PFSK-1 (cell line): ENCODE data around the gene ZNF891.
A peak's percentile ranks its signal among the peaks of the same experiment; 100 is the strongest.

Source experiments
- FOXP2 ChIP-seq: optimal IDR thresholded peaks from 2 replicates; pipeline ENCODE3; 2011; ENCODE audit warnings: borderline replicate concordance, control low read depth, inconsistent platforms; ENCODE audit not compliant: insufficient read depth; ENCODE audit errors: extremely low read length, extremely low read depth
- POLR2AphosphoS5 ChIP-seq: IDR thresholded peaks from 2 replicates; pipeline ENCODE4 v1.6.1; 2012; ENCODE audit warnings: low read depth, mild to moderate bottlenecking, control low read depth, low read length, moderate library complexity
- SIN3A ChIP-seq: IDR thresholded peaks from 2 replicates; pipeline ENCODE4 v1.6.1; 2012; ENCODE audit warnings: mild to moderate bottlenecking, low read length, moderate library complexity, borderline replicate concordance; ENCODE audit not compliant: insufficient read depth
- TAF1 ChIP-seq: IDR thresholded peaks from 2 replicates; pipeline ENCODE4 v1.6.1; 2012; ENCODE audit warnings: low read length, control low read depth, borderline replicate concordance; ENCODE audit not compliant: insufficient read depth
- TF ChIP-seq, protein P1 (sequence below), 2 experiments: IDR thresholded peaks; 2 replicates each; pipeline versions ENCODE4 v1.6.1 to v1.8.0; 2011 to 2012; ENCODE audit warnings: low read depth in 2 of 2, low read length in 2 of 2, control low read depth in 1 of 2, inconsistent platforms in 1 of 2, mild to moderate bottlenecking in 1 of 2, moderate library complexity in 1 of 2; ENCODE audit not compliant: insufficient read depth in 1 of 2

Gene ZNF891

DNA sequence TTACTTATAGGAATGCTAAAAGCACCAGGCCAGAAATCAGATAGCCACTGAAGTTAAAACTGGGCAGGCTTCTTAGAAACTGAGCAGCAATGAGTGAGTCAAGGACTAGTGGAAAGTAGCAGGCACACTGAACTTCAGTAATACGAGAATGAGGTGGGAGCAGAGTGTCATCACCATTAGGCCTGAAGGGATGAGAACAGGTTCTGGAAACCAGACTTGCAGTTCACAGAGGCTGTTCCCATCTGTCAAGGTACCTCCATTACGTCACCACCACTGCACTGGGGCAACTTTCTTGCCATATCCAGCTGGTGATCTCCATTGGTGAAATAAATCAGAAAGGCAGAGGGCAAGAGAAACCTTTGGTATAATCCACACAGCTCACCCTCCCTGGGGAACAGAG lies 15.9 kb upstream of the ZNF891 start:
- TF ChIP-seq FOXP2 (no peak), POLR2AphosphoS5 (no peak), SIN3A (no peak), TAF1 (no peak)
- TF ChIP-seq, protein P1, sequence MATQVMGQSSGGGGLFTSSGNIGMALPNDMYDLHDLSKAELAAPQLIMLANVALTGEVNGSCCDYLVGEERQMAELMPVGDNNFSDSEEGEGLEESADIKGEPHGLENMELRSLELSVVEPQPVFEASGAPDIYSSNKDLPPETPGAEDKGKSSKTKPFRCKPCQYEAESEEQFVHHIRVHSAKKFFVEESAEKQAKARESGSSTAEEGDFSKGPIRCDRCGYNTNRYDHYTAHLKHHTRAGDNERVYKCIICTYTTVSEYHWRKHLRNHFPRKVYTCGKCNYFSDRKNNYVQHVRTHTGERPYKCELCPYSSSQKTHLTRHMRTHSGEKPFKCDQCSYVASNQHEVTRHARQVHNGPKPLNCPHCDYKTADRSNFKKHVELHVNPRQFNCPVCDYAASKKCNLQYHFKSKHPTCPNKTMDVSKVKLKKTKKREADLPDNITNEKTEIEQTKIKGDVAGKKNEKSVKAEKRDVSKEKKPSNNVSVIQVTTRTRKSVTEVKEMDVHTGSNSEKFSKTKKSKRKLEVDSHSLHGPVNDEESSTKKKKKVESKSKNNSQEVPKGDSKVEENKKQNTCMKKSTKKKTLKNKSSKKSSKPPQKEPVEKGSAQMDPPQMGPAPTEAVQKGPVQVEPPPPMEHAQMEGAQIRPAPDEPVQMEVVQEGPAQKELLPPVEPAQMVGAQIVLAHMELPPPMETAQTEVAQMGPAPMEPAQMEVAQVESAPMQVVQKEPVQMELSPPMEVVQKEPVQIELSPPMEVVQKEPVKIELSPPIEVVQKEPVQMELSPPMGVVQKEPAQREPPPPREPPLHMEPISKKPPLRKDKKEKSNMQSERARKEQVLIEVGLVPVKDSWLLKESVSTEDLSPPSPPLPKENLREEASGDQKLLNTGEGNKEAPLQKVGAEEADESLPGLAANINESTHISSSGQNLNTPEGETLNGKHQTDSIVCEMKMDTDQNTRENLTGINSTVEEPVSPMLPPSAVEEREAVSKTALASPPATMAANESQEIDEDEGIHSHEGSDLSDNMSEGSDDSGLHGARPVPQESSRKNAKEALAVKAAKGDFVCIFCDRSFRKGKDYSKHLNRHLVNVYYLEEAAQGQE (IDR thresholded peaks at IDR 0.05; ENCODE audit: insufficient read depth in 1 of 2, low read depth in 2 of 2, low read length in 2 of 2) = no peak

DNA sequence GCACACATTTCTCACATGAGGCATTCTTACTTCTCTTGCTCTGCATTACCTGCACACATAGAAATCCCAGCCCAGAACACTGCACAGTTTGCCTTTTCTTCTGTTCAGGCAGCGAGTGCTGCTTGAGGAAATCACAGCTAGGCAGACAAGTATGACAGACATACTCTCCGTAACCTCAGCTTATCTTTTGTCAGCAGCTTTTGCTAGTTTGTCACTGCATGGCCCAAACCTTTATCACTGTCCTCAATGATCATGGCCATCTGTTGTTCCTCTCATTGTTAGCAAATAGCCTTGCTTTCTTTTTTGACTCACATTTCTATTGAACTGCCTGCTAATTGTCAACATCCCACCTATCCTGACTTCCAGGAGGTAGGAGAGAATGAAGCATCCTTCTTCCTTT lies 5.7 kb upstream of the ZNF891 start:
- TF ChIP-seq TAF1 = no peak
- no peak for TF ChIP-seq SIN3A
- TF ChIP-seq, protein P1 (IDR thresholded peaks at IDR 0.05; ENCODE audit: insufficient read depth in 1 of 2, low read depth in 2 of 2, low read length in 2 of 2) = no peak
- TF ChIP-seq POLR2AphosphoS5 = no peak
- TF ChIP-seq FOXP2 = no peak

DNA sequence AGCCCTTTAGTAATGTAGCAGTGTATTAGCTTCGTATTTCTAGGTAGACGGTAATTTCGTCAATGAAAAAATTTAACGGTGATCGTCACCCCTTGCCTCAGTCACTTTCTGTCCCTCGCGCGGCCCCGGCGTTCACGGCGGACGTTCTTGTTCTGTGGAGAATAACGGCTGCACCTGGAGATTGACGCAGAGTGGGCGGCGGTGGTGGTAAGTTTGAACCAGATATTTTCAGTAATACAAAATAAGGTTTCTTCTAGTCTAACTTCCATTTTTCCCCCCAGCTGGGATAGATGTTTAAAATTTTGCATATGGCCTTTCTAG lies 694 bp upstream of the ZNF891 start:
- TF ChIP-seq SIN3A (no peak), POLR2AphosphoS5 (no peak), FOXP2 (no peak), TAF1 (peak; percentile 7; the same call in 1 of the 2 replicates)

DNA sequence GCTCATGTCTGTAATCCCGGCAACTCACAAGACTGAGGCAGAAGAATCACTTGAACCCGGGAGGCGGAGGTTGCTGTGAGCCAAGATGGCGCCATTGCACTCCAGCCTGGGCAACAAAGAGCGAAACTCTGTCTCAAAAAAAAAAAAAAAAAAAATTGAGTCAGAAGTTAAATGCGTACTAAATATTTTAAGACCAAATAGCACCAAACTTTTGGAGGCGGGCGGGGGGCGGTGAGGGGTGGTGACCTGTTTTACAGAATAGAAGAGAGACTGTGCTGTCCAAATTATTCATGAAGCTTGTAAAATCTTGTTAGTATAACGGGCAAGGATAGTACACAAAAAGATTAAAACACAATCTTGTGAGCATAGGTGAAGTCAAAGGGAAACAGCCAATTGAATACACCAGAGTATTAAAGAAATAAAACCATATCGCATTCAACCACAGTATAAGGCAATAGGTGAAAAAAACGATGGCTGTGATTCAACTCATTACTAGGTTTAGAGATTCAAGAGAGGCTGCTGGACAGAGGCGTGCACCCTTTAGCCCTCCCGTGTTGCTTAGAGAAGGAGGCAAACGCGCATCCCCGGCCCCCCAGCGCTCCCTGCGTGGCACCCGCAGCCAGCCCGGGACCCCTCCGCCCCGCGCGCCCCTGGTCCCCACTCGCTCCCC lies 571 bp downstream of the ZNF891 start:
- no peak for TF ChIP-seq TAF1
- TF ChIP-seq, protein P1 (IDR thresholded peaks at IDR 0.05; ENCODE audit: insufficient read depth in 1 of 2, low read depth in 2 of 2, low read length in 2 of 2) = peak; percentile 39 to 83; a peak in 2 of 4 replicates
- TF ChIP-seq POLR2AphosphoS5 = no peak
- TF ChIP-seq SIN3A = no peak

DNA sequence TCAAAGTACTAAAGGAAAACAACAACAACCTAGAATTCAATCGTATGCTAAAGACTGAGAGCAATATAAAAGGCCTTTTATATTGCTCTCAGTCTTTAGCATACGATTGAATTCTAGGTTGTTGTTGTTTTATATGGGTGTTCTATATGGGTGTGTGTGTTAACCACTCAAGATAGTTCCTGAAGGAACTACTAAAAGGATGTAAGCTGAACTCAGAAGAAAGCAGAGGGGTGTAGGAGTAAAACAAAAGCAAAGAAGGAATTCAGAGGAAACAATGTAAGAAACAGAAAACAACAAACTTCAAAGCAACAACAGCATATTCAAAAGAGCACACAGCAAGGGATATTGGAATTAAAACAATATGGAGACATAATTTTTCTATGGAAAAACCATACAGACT lies 5.4 kb downstream of the ZNF891 start:
- TF ChIP-seq POLR2AphosphoS5 (no peak), FOXP2 (no peak), SIN3A (no peak), TAF1 (no peak)
- TF ChIP-seq, protein P1 (IDR thresholded peaks at IDR 0.05; ENCODE audit: insufficient read depth in 1 of 2, low read depth in 2 of 2, low read length in 2 of 2) = no peak
